Measurements from ENCODE around the gene CSNK1D. TPM values are rescaled to one million over a fixed set of nuclear protein-coding genes. Genes with fewer than 3 reads are reported as not detected.

CSNK1D gene
- total and polyA plus RNA-seq, 2 experiments from 2014 or later, result 55.3 to 66.4 TPM

- Histone ChIP-seq H3K4me2 (no peak overlapping the region), H3K4me1 (ENCODE audit: insufficient read depth) (no peaks in the 10 kb centered on the region), H3K36me3 (ENCODE audit: insufficient read depth) (no peaks in the 10 kb centered on the region), H3K9me2 (ENCODE audit: insufficient read depth) (no peaks in the 10 kb centered on the region), H3K27ac (ENCODE audit: low read depth) (no peak overlapping the region), H3K79me2 (replicated peaks; ENCODE audit: insufficient read depth) (no peaks in the 10 kb centered on the region), H3F3A (replicated peaks; ENCODE audit: low read depth) (no peaks in the 10 kb centered on the region), H3K4me3 (no peak overlapping the region), H4K20me1 (replicated peaks; ENCODE audit: insufficient read depth) (no peaks in the 10 kb centered on the region; the same call in 1 of the 2 replicates), H3K27me3 (ENCODE audit: insufficient read depth) (peaks cover 32% of the 10 kb centered on the region), H2AFZ (no peak overlapping the region)
- DNase-seq (ENCODE audit: low spot score) (no peak), ATAC-seq (no peak)
- Mint-ChIP-seq H3K4me3 (no peak overlapping the region), H3K36me3 (ENCODE audit: low read depth) (no peaks in the 10 kb centered on the region), H3K27ac (no peak overlapping the region), H3K4me1 (no peaks in the 10 kb centered on the region; the same call in 2 of the 3 replicates), H3K9me3 (peaks cover 2% of the 10 kb centered on the region; the same call in 1 of the 3 replicates), H3K27me3 (ENCODE audit: insufficient read depth, low read depth, poor library complexity) (peaks cover 33% of the 10 kb centered on the region)
- TF ChIP-seq STAT1 (IDR thresholded peaks at IDR 0.05; ENCODE audit: unreplicated experiment) (no peak), JUNB (IDR thresholded peaks at IDR 0.05; ENCODE audit: unreplicated experiment) (no peak), REST (IDR thresholded peaks at IDR 0.05; ENCODE audit: unreplicated experiment) (no peak), ETS1 (IDR thresholded peaks at IDR 0.05) (no peak), EZH2 (IDR thresholded peaks at IDR 0.05; ENCODE audit: low read depth, unreplicated experiment) (no peak), CREB1 (CRISPR knock-in tag; IDR thresholded peaks at IDR 0.05; ENCODE audit: low read depth) (no peak), POLR2AphosphoS5 (IDR thresholded peaks at IDR 0.05; ENCODE audit: low read depth) (no peak)
Observed at GRCh38 chr17:82224666-82225065, 48.8 kb downstream of the CSNK1D start.

- Histone ChIP-seq H3K27ac (ENCODE audit: low read depth) (no peak overlapping the region), H3K4me2 (no peak overlapping the region), H3K9me2 (ENCODE audit: insufficient read depth) (no peaks in the 10 kb centered on the region), H3K36me3 (ENCODE audit: insufficient read depth) (no peaks in the 10 kb centered on the region), H3K4me3 (no peak overlapping the region), H2AFZ (no peak overlapping the region), H3K27me3 (ENCODE audit: insufficient read depth) (peaks cover 22% of the 10 kb centered on the region), H3K79me2 (replicated peaks; ENCODE audit: insufficient read depth) (no peaks in the 10 kb centered on the region), H3K4me1 (ENCODE audit: insufficient read depth) (no peaks in the 10 kb centered on the region), H3F3A (replicated peaks; ENCODE audit: low read depth) (no peaks in the 10 kb centered on the region), H4K20me1 (replicated peaks; ENCODE audit: insufficient read depth) (no peaks in the 10 kb centered on the region)
- ATAC-seq (no peak), DNase-seq (ENCODE audit: low spot score) (no peak)
- Mint-ChIP-seq H3K27me3 (ENCODE audit: insufficient read depth, low read depth, poor library complexity) (peaks cover 28% of the 10 kb centered on the region), H3K36me3 (ENCODE audit: low read depth) (no peaks in the 10 kb centered on the region), H3K4me1 (no peaks in the 10 kb centered on the region; the same call in 2 of the 3 replicates), H3K4me3 (no peak overlapping the region), H3K9me3 (peaks cover 2% of the 10 kb centered on the region; the same call in 1 of the 3 replicates), H3K27ac (no peak overlapping the region)
- TF ChIP-seq CREB1 (CRISPR knock-in tag; IDR thresholded peaks at IDR 0.05; ENCODE audit: low read depth) (no peak), EZH2phosphoT487 (IDR thresholded peaks at IDR 0.05; ENCODE audit: unreplicated experiment) (no peak), ETS1 (IDR thresholded peaks at IDR 0.05) (no peak), NANOG (IDR thresholded peaks at IDR 0.05; ENCODE audit: borderline replicate concordance) (no peak), ZNF462 (CRISPR knock-in tag; IDR thresholded peaks at IDR 0.05) (no peak)
Observed at GRCh38 chr17:82223517-82223916, 50.0 kb downstream of the CSNK1D start.
